Measurements from ENCODE around the gene CACNA1C.

DNA sequence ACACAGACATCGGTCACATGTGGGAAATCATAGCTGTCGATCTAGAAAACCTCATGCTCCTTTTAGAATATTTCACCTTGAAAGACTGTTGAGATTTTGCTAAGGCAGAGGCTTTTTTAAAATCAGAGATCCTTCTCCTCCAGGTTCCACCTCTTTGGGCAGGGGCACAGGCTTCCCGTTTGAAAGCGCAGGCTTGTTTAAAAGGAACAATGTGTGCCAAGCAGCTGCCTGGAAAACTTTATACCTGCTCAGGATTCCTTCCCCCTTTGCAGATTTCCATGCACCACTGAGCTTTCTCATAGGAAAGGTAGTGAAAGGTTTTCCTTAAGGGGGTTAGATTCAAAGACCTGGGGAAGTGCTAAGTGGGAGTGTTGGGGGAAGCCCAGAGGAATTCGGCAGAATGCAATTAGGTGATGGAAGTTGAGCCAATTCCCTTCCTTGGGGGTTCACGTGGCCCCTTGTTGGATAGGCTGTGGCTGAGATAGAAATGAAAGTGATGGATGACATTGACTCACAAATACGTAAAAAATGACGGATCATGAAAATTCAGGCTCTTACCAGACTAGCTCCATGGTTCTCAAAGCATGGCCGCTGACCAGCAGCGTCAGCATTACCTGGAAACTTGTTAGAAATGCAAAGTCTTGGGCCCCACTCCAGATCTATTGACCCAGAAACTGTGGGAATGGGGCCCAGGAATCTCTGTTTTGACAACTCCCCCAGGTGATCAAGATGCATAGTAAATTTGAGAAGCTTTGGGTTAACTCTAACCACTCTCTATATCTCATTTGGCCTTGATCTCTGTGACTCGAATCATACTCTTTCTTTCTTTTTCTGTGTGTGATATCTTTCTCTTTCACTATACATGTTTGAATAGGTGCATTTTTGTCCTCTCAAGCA lies 460.6 kb downstream of the CACNA1C start:
- TF ChIP-seq, protein P1, sequence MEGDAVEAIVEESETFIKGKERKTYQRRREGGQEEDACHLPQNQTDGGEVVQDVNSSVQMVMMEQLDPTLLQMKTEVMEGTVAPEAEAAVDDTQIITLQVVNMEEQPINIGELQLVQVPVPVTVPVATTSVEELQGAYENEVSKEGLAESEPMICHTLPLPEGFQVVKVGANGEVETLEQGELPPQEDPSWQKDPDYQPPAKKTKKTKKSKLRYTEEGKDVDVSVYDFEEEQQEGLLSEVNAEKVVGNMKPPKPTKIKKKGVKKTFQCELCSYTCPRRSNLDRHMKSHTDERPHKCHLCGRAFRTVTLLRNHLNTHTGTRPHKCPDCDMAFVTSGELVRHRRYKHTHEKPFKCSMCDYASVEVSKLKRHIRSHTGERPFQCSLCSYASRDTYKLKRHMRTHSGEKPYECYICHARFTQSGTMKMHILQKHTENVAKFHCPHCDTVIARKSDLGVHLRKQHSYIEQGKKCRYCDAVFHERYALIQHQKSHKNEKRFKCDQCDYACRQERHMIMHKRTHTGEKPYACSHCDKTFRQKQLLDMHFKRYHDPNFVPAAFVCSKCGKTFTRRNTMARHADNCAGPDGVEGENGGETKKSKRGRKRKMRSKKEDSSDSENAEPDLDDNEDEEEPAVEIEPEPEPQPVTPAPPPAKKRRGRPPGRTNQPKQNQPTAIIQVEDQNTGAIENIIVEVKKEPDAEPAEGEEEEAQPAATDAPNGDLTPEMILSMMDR (IDR thresholded peaks at IDR 0.05) = no peak
- no peak for TF ChIP-seq POLR2A (IDR thresholded peaks at IDR 0.05)
